GM19397 (cell line): Measurements from ENCODE around the gene NEBL.

Experiments used
- ATAC-seq: cut with Tn5 transposase; IDR thresholded peaks from one replicate; pipeline ENCODE4 v1.9.1; 2021; ENCODE audit warnings: mild to moderate bottlenecking, moderate library complexity; ENCODE audit not compliant: unreplicated experiment

NEBL gene

GRCh38 chr10:20871970-20872369 lies 25.1 kb downstream of the NEBL start:
- ATAC-seq = no peak

GRCh38 chr10:20870834-20871233 lies 26.3 kb downstream of the NEBL start:
- no peak for ATAC-seq

- no peak for ATAC-seq
Measured at GRCh38 chr10:20863008-20863407, 34.1 kb downstream of the NEBL start.

- no peak for ATAC-seq
Measured at GRCh38 chr10:20858292-20859124, 38.6 kb downstream of the NEBL start.

GRCh38 chr10:20856484-20856883 lies 40.6 kb downstream of the NEBL start:
- no peak for ATAC-seq

- ATAC-seq = no peak
Measured at GRCh38 chr10:20855398-20856038, 41.6 kb downstream of the NEBL start.

GRCh38 chr10:20853276-20853675 lies 43.8 kb downstream of the NEBL start:
- ATAC-seq = no peak

- ATAC-seq = no peak
Measured at GRCh38 chr10:20852303-20852702, 44.8 kb downstream of the NEBL start.

- no peak for ATAC-seq
Measured at GRCh38 chr10:20847512-20847911, 49.6 kb downstream of the NEBL start.

- ATAC-seq = no peak
Measured at GRCh38 chr10:20846263-20846662, 50.8 kb downstream of the NEBL start.

- no peak for ATAC-seq
Measured at GRCh38 chr10:20841419-20841818, 55.7 kb downstream of the NEBL start.

GRCh38 chr10:20839910-20840309 lies 57.2 kb downstream of the NEBL start:
- no peak for ATAC-seq

- no peak for ATAC-seq
Measured at GRCh38 chr10:20839141-20839540, 58.0 kb downstream of the NEBL start.

GRCh38 chr10:20836401-20836800 lies 60.7 kb downstream of the NEBL start:
- no peak for ATAC-seq

GRCh38 chr10:20835335-20835734 lies 61.8 kb downstream of the NEBL start:
- no peak for ATAC-seq

GRCh38 chr10:20834825-20835224 lies 62.3 kb downstream of the NEBL start:
- no peak for ATAC-seq

- ATAC-seq = no peak
Measured at GRCh38 chr10:20822825-20823224, 74.3 kb downstream of the NEBL start.

- ATAC-seq = no peak
Measured at GRCh38 chr10:20817646-20818045, 79.5 kb downstream of the NEBL start.

- no peak for ATAC-seq
Measured at GRCh38 chr10:20817116-20817515, 80.0 kb downstream of the NEBL start.

GRCh38 chr10:20814116-20814515 lies 83.0 kb downstream of the NEBL start:
- ATAC-seq = no peak

GRCh38 chr10:20811131-20811530 lies 86.0 kb downstream of the NEBL start:
- no peak for ATAC-seq

- ATAC-seq = no peak
Measured at GRCh38 chr10:20809631-20810030, 87.5 kb downstream of the NEBL start.
